ENCODE data around the gene ARMC3.

DNA sequence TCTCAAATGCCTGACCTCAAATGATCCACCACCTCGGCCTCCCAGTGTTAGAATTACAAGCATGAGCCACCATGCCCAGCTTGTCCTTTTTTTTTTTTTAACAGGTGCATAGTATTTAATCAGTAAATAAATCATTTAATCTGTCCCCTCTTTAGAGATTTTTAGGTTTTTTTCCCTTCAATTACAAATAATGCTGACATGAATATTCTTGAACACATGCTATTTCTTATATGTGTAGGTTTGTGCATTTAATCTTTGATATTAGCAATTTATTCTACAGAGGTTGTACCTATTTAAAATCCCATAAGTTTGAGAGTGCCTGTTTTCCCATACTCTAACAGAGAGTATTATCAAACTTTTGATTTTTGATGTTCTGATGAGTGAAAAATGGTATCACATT, 24.2 kb upstream of the ARMC3 start:
- TF ChIP-seq, protein P1, sequence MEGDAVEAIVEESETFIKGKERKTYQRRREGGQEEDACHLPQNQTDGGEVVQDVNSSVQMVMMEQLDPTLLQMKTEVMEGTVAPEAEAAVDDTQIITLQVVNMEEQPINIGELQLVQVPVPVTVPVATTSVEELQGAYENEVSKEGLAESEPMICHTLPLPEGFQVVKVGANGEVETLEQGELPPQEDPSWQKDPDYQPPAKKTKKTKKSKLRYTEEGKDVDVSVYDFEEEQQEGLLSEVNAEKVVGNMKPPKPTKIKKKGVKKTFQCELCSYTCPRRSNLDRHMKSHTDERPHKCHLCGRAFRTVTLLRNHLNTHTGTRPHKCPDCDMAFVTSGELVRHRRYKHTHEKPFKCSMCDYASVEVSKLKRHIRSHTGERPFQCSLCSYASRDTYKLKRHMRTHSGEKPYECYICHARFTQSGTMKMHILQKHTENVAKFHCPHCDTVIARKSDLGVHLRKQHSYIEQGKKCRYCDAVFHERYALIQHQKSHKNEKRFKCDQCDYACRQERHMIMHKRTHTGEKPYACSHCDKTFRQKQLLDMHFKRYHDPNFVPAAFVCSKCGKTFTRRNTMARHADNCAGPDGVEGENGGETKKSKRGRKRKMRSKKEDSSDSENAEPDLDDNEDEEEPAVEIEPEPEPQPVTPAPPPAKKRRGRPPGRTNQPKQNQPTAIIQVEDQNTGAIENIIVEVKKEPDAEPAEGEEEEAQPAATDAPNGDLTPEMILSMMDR (IDR thresholded peaks at IDR 0.05; ENCODE audit: low read depth, low read length, poor library complexity, severe bottlenecking): no peak
- no peak for TF ChIP-seq EZH2phosphoT487 (IDR thresholded peaks at IDR 0.05; ENCODE audit: borderline replicate concordance, low read length)

Data from DOHH2 (cell line).